Skin epidermis (tissue), 12 donors: Measurements from ENCODE around the gene DCST2.

Experiments
- H3K27ac ChIP-seq, 21 experiments: fragments of 200-600 bp; sonication (generic) in 11 of 21; one replicate each; pipeline ENCODE4 v1.5.0; 2020; ENCODE audit warnings: mild to moderate bottlenecking in 3 of 21, inconsistent platforms in 2 of 21, moderate library complexity in 2 of 21
- H3K4me3 ChIP-seq, 7 experiments: fragments of 200-600 bp; sonication (generic) in 2 of 7; one replicate each; pipeline ENCODE4 v1.5.0; 2020; ENCODE audit warnings: inconsistent platforms in 2 of 7, mild to moderate bottlenecking in 2 of 7, moderate library complexity in 1 of 7

DCST2 gene

DNA sequence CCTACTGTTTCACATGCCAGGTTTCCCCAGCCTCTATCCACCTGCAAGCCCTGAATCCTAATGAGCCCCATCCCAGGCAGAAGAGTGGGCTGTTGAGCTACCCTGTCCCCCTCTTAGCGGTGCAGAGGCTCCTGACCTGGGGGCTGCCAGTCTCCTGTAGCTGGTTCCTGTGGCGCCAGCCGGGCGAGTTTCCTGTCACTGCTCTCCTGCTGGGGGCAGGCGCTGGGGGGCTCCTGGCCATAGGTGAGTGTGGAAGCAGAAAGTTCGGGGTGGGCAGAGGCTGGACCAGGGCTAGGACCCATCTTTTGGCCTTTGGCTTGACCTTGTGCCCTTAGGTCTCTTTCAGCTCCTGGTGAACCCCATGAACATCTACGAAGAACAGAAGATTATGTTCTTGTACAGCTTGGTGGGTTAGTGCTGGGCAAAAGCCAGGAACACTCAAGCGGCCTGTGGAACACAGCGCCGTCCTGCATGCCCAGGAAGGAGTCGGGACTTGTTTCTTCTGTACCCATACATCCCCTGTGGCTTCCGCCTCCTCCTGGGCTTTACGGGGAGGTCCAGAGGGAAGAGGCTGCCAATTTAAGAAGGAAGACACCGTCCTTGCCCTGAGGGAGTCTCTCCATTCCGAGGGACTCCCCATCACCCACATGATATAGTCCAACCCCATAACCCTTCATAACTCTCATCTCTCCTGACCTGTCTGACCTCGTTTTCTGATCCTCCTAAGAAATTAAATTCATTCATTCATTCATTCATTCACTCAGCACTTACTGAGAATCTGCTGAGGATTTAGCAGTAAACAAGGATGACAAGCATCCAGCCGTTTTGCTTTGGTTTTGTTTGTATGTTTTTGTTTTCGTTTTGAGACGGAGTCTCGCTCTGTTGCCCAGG is 982 bp upstream of the DCST2 start:
- Histone ChIP-seq H3K27ac (no peak overlapping the region), H3K4me3 (no peak overlapping the region)

DNA sequence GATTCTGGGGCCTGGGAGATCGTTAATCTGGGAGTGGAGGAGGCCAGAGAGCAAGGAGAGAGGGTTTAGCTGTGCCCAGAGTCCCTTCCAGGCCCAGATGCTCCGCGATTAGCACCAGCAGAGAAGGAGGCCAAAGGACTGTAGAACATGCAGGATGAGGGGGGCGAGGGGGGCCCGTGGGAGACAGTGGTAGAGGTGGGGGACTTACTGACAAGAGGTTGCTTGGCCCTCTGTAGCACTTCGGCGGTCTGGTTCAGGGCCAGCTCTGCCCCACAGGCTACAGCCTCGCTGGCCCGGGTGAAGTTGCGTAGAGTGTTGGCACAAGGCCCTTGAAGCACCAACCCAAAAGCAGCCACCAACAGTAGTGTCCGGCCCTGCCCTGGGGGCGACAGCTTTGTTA is 695 bp downstream of the DCST2 start:
- Histone ChIP-seq H3K27ac (no peak overlapping the region), H3K4me3 (no peak overlapping the region)

- Histone ChIP-seq H3K27ac (no peak overlapping the region), H3K4me3 (no peak overlapping the region)
These were observed 2.7 kb downstream of the DCST2 start for GRCh38 chr1:155030899-155031298.

GRCh38 chr1:155030243-155030795 is 3.3 kb downstream of the DCST2 start:
- no peak overlapping the region for H3K4me3 ChIP-seq
- H3K27ac ChIP-seq: no peak overlapping the region

DNA sequence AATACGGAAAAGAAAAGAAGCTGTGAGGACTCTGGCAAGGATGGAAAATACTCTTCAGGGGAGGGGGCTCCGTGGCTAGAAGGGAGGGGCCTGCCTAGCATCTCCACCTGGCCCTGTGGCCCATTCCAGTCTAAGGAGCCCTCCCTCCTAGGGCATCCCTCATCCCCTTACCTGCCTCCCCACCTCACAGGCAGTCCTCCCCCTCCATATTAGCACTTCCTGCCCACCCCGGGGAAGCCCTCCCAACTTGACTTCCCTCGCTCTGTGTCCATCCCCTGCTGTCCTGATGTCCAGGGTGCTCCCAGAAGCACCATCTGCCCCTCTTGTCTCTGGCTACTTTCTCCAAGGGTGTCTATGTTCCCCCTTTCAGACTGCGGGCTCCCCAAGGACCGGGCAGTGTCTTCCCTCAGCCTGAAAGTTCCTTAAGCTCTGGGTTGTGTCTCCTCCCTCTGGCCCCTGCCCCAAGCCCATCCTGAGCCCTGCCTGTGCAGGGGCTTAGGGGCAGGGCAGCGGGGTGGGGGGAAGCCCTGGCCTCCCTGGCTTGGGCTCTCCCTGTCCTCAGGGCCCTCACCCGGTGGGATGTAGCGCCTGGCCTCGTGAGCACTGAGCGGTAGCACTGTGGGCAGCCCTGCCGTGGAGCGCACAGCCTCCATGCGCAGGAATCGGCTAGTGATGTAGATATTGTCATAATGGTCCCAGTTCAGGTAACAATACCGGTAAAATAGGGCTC is 3.9 kb downstream of the DCST2 start:
- Histone ChIP-seq H3K4me3 (no peak overlapping the region), H3K27ac (no peak overlapping the region)

DNA sequence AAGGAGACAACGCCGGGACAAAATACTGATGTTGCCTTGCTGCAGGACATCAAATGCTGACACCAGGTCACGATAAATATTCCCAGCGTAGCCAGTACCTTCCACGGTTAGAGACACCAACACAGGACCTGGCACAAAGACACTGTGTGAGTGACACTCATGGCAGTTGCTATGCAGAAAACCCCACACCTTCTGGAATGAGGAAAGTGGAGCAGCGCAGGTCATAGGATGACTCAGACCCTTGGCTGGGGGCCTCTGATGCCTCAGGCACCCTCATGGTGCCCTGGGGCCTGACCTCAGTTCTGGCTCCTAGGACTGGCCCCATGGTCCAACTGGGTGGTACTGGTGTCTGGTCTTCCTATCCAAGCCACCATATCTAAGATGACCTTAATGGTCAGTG is 7.0 kb downstream of the DCST2 start:
- Histone ChIP-seq H3K27ac (no peak overlapping the region), H3K4me3 (no peak overlapping the region)

DNA sequence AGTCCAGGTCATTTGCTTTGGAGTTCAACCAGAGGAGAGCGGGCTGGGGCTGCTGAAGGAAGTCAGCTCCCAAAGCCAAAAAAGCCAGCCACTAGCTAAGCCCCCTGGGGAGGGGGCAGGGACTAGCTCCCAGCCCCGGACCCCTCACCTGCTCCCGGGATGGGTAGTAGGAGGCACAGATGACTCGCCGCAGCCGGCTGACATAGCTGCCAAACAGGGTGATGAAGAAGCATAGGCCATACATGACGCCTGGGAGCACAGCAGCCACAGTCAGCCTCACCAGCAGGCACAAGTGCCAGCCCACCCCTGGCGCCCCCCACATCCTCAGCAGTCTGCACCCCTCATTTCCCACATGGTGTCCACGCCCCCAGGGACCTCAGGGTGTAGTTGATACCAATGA is 7.4 kb downstream of the DCST2 start:
- no peak overlapping the region for H3K27ac ChIP-seq
- H3K4me3 ChIP-seq: no peak overlapping the region

- H3K4me3 ChIP-seq: no peak overlapping the region
- H3K27ac ChIP-seq: no peak overlapping the region
These were observed 9.3 kb downstream of the DCST2 start for GRCh38 chr1:155024315-155024714.

DNA sequence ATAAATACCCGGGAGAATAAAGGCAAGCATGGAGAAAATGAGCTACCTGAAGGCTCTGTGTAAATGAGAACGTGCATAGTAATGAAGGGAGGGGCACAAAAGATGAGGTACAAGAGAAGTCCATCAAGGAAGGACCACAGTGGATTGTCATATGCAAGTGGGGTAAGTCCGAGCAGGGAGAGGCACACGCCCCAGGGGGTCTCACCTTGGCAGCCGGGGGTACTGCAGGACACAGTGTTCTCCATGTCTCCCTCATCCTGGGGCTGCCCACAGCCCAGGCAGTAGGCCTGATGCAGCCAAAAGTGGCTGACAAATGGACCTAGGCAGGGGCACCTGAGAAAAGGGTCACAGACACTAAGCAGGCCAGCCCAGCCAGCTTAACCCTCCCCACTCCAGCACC is 10.0 kb downstream of the DCST2 start:
- Histone ChIP-seq H3K4me3 (no peak overlapping the region), H3K27ac (no peak overlapping the region)

GRCh38 chr1:155022927-155023236 is 10.7 kb downstream of the DCST2 start:
- no peak overlapping the region for H3K27ac ChIP-seq
- no peak overlapping the region for H3K4me3 ChIP-seq

DNA sequence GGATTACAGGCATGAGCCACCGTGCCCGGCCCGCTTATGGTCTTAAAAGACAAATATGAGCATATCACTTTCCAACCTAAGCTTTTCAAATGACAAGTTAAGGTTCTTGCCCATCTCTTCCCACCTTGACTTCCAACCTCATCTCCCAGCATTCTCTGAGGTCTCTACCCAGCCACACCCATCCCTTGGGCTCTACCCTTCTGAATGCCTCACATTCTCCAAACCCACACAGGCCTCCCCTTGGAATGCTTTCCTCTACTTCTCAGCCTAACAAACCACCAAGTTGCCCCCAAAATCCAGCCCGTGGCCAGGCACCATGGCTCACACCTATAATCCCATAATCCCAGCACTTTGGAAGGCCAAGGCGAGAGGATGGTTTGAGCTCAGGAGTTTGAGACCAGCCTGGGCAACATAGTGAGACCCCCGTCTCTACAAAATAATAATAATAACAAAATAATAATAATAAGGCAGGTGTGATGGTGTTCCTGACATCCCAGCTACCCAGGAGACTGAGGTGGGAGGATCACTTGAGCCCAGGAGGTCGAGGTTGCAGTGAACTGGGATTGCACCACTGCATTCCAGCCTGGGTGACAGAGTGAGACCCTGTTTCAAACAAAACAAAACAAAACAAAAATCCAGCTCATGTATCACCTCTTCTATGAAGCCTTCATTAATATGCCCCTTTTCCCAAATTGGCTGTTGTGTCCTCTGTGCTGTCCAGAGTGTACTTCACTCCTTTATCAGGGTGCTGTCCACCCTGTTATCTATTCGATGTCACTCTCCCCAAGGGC is 11.2 kb downstream of the DCST2 start:
- Histone ChIP-seq H3K27ac (no peak overlapping the region), H3K4me3 (no peak overlapping the region)

GRCh38 chr1:155019377-155020245 is 14.0 kb downstream of the DCST2 start:
- H3K4me3 ChIP-seq: no peak overlapping the region
- H3K27ac ChIP-seq: peak overlapping the region in 14 of 21 experiments; percentile 1 to 99 (median 83)

DNA sequence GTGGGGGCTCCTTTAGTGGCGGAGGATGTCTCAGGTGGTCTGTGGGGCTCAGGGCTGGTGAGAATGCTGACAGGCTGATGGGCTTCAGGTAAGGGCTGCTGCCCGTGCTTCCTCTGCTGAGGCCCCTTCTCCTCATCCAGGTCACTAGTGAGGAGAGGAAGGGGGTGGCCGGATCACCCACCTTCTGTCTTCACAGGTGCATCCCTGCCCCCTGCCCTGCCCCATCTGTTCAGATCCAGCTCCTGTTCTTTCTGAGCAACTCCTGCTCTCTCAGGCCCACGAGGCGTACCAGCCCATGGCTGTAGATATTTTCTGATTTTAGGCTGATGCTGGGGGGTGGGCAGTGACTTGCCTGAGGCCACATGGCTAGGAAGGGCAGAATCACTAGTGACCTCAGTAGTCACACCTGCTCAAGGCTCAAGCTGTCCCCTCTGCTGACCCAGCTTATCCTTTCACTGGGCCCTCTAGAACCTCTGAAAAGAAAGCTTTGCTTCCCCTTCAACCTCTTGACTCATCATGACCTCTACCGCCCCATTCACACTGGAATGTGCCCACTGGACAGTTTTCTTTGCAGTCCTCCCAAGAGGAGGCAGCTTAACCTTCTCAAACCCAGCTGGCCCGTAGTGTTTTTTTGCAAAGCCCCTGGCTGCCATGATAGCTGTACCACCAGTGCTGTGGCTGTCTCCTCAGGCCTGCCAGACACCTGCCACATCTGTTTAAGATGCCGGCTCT is 14.8 kb downstream of the DCST2 start:
- H3K27ac ChIP-seq: peak overlapping the region in 16 of 21 experiments; percentile 6 to 99 (median 84)

DNA sequence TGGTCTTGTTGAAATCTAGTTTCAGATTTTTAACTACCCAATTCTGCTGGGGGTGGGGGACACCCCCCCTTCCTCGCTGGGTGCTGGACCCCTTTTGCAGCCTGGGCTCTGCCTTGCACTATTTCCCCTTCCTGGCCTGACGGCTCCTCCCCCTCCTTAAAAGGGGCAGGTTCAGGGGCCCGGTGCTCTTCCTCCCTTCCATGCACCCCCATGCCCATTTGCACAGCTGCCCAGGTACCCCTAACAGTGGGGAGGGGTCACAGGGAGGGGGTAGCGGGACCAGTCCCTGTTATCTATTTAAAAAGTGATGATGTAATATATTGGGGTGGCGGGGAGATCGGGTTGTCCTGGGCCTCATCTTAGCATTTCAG is 15.7 kb downstream of the DCST2 start:
- H3K27ac ChIP-seq: peak overlapping the region in 19 of 21 experiments; percentile 57 to 99 (median 84)
- peak overlapping the region in 5 of 7 experiments; percentile 8 to 32 (median 18) for H3K4me3 ChIP-seq

More for the DNA sequence above, 14.8 kb downstream of the DCST2 start:
- H3K4me3 ChIP-seq: no peak overlapping the region

DNA sequence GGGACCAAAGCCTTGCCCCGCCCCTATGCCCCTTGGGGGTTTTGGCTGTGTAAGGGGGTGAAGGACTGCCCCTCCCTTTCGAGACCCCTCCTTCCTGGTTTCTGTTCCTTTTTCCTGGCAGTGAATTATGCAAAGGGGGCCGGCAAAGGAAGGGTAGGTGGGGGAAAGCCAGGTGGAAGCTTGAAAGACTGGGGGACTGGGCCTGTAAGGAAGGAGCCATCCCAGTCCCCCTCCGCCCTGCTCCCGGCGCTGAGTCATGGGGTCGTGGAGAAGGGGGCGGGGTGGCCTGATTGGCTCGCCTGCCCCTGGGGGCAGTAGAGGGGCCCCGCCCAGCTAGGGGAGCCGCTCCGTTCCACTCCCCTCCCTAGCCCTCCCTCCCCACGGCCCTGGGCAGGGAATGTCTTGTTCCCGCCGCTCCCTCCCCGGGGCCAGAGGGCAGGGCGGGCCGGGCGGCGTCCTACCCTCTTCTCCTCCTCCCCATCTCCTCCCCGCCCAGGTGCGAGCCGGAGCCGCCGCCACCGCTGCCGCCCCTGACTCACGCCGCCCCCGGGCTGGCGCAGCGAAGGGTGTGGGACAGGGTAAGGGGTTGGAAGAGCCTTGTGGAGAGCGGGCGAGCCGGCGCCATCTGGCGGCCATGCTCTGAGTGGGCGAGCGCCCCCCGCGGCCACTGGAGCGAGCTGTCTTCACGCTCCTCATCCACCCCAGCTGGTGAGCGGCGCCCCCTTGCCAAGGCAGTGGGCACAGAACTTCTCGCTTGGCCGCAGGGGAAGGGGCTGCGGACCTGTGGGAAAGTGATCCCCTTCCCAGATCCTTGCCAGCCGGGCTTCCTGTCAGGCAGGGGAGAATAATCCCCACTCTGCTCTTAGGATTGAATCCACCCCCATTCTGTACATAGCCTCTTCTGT is 16.3 kb downstream of the DCST2 start:
- peak overlapping the region; percentile 8 to 32 (median 20) for H3K4me3 ChIP-seq
- H3K27ac ChIP-seq: peak overlapping the region in 20 of 21 experiments; percentile 57 to 99 (median 84)

- H3K27ac ChIP-seq: peak overlapping the region in 20 of 21 experiments; percentile 57 to 99 (median 84)
- H3K4me3 ChIP-seq: no peak overlapping the region
These were observed 17.2 kb downstream of the DCST2 start for GRCh38 chr1:155016231-155016831.
